ENCODE results near the gene APOL5.

- TF ChIP-seq GATA3 (IDR thresholded peaks at IDR 0.05; ENCODE audit: low read depth, low read length) (no peak), GATA2 (IDR thresholded peaks at IDR 0.05; ENCODE audit: low read depth, low read length) (no peak)
Measured at GRCh38 chr22:35769974-35770373, 52.3 kb downstream of the APOL5 start.

Measured in SH-SY5Y (cell line).